Vagina (tissue), 2 donors: ENCODE measurements around the gene CADM2.

Experiments
- CTCF ChIP-seq, 3 experiments: fragments of 450-650 bp in 2 of 3; fragments of 200-600 bp in 1 of 3; sonication (generic) in 1 of 3; IDR thresholded peaks; one replicate each; pipeline ENCODE4 v1.5.1; 2017 to 2019; ENCODE audit warnings: antibody characterized with exemption in 3 of 3, mild to moderate bottlenecking in 2 of 3, moderate library complexity in 2 of 3
- POLR2A ChIP-seq, 2 donors: fragments of 450-650 bp; IDR thresholded peaks; one replicate each; pipeline ENCODE4 v1.6.1; 2017; ENCODE audit warnings: antibody characterized with exemption in 2 of 2, mild to moderate bottlenecking in 2 of 2, moderate library complexity in 2 of 2
- POLR2AphosphoS5 ChIP-seq, 2 donors: sonication (generic); formaldehyde crosslinking; IDR thresholded peaks; one replicate each; pipeline ENCODE4 v1.9.0; 2017; ENCODE audit warnings: antibody characterized with exemption in 2 of 2, mild to moderate bottlenecking in 2 of 2, low read depth in 1 of 2; ENCODE audit not compliant: insufficient read depth in 1 of 2

- no peak for TF ChIP-seq CTCF (IDR thresholded peaks at IDR 0.05)
- TF ChIP-seq POLR2A (IDR thresholded peaks at IDR 0.05) = no peak
- TF ChIP-seq POLR2AphosphoS5 (IDR thresholded peaks at IDR 0.05; ENCODE audit: insufficient read depth in 1 of 2, low read depth in 1 of 2) = no peak
Observed at GRCh38 chr3:85837402-85837801, 878.6 kb downstream of the CADM2 start.
